Stimulated activated CD4-positive, alpha-beta T cell treated with anti-CD3 and anti-CD28 coated beads, Interleukin-15, amount 100 ng/mL, for 24 hours (primary cell): ENCODE results near the gene PRRG2.

ENCODE experiments used
- DNase-seq: peaks from one replicate; pipeline ENCODE4 v3.0.0-alpha.2; 2020

Gene PRRG2

GRCh38 chr19:49581007-49581508 lies at the start of gene PRRG2:
Gene PRRG2 (plus strand): TSS chr19:49581316. CDS start chr19:49583220, 1,904 bp downstream.
- no peak for DNase-seq

- peak; percentile 87 for DNase-seq
These were observed 47.3 kb upstream of the PRRG2 start for GRCh38 chr19:49533551-49534488.

GRCh38 chr19:49534632-49535385 lies 46.3 kb upstream of the PRRG2 start:
- DNase-seq = peak; percentile 19

GRCh38 chr19:49536921-49537462 lies 44.1 kb upstream of the PRRG2 start:
- DNase-seq = no peak

GRCh38 chr19:49538643-49539042 lies 42.5 kb upstream of the PRRG2 start:
- DNase-seq = no peak

GRCh38 chr19:49539192-49539952 lies 41.7 kb upstream of the PRRG2 start:
- DNase-seq = no peak

- DNase-seq = no peak
These were observed 39.2 kb upstream of the PRRG2 start for GRCh38 chr19:49541914-49542313.

- no peak for DNase-seq
These were observed 38.7 kb upstream of the PRRG2 start for GRCh38 chr19:49542446-49542845.

GRCh38 chr19:49543032-49543431 lies 38.1 kb upstream of the PRRG2 start:
- DNase-seq = no peak

- DNase-seq = no peak
These were observed 37.0 kb upstream of the PRRG2 start for GRCh38 chr19:49544154-49544553.

GRCh38 chr19:49546825-49547565 lies 34.1 kb upstream of the PRRG2 start:
- DNase-seq = peak; percentile 74

- DNase-seq = no peak
These were observed 32.1 kb upstream of the PRRG2 start for GRCh38 chr19:49549045-49549444.

- no peak for DNase-seq
These were observed 29.6 kb upstream of the PRRG2 start for GRCh38 chr19:49551531-49551930.

- DNase-seq = peak; percentile 33
These were observed 28.4 kb upstream of the PRRG2 start for GRCh38 chr19:49552749-49553148.

- peak; percentile 77 for DNase-seq
These were observed 27.5 kb upstream of the PRRG2 start for GRCh38 chr19:49553451-49554271.

GRCh38 chr19:49554701-49555181 lies 26.4 kb upstream of the PRRG2 start:
- DNase-seq = peak; percentile 71

GRCh38 chr19:49555600-49556411 lies 25.3 kb upstream of the PRRG2 start:
- DNase-seq = peak; percentile 88

- peak; percentile 55 for DNase-seq
These were observed 24.4 kb upstream of the PRRG2 start for GRCh38 chr19:49556412-49557398.
